DMS53 treated with DMSO at 0.1 percent for 48 hours (cell line): Measurements from ENCODE around the gene GPR62.
"Not testable (repeated sequence)": the region's sequence is repeated elsewhere in the genome, so short reads cannot be mapped to it uniquely, and the experiment has no call there.

Experiments used
- DNase-seq: peaks from one replicate; lab custom pipeline; 2025; ENCODE audit not compliant: unreplicated experiment; lab: John Stamatoyannopoulos, UW

The GPR62 gene

GRCh38 chr3:51988286-51989146, 33.3 kb downstream of the GPR62 start:
- DNase-seq, result no peak

- not testable (repeated sequence) for DNase-seq
These were observed 35.4 kb downstream of the GPR62 start for GRCh38 chr3:51990501-51990971.

GRCh38 chr3:51992017-51992682, 37.0 kb downstream of the GPR62 start:
- no peak for DNase-seq

- not testable (repeated sequence) for DNase-seq
These were observed 38.5 kb downstream of the GPR62 start for GRCh38 chr3:51993657-51994056.

GRCh38 chr3:51994530-51994929, 39.3 kb downstream of the GPR62 start:
- DNase-seq, result no peak

GRCh38 chr3:51995346-51996163, 40.4 kb downstream of the GPR62 start, which contains the start of gene RPL29:
Gene RPL29 (minus strand): TSS chr3:51995895. CDS start chr3:51995461, 434 bp downstream.
- peak; percentile 26 for DNase-seq

GRCh38 chr3:51997172-51997571, 42.0 kb downstream of the GPR62 start:
- no peak for DNase-seq

GRCh38 chr3:51997935-51998596, 42.9 kb downstream of the GPR62 start:
- DNase-seq, result peak; percentile 10

- DNase-seq, result no peak
These were observed 43.6 kb downstream of the GPR62 start for GRCh38 chr3:51998774-51999173.

- no peak for DNase-seq
These were observed 44.7 kb downstream of the GPR62 start for GRCh38 chr3:51999846-52000245.

- no peak for DNase-seq
These were observed 46.3 kb downstream of the GPR62 start for GRCh38 chr3:52001443-52001974.

- no peak for DNase-seq
These were observed 47.6 kb downstream of the GPR62 start for GRCh38 chr3:52002748-52003147.

GRCh38 chr3:52004163-52004787, 49.1 kb downstream of the GPR62 start:
- DNase-seq, result no peak

GRCh38 chr3:52004906-52005395, 49.8 kb downstream of the GPR62 start:
- DNase-seq, result no peak

GRCh38 chr3:52005571-52005986, 50.4 kb downstream of the GPR62 start:
- DNase-seq, result no peak

- no peak for DNase-seq
These were observed 51.0 kb downstream of the GPR62 start for GRCh38 chr3:52006017-52006819.

GRCh38 chr3:52006820-52007133, 51.6 kb downstream of the GPR62 start:
- no peak for DNase-seq
